NT2/D1 (cell line): Measurements from ENCODE around the gene KRT78.

ENCODE experiments used
- DNase-seq: peaks from one replicate; pipeline ENCODE4 v3.0.0-alpha.2; 2011; ENCODE audit warnings: low read depth, low spot score
- H3K27me3 ChIP-seq: 2 replicates; pipeline ENCODE4 v1.6.0; 2011; ENCODE audit warnings: mild to moderate bottlenecking; ENCODE audit not compliant: insufficient read length, insufficient read depth
- H3K36me3 ChIP-seq: 2 replicates; pipeline ENCODE4 v1.6.1; 2011; ENCODE audit warnings: mild to moderate bottlenecking, low read length, mixed read lengths; ENCODE audit not compliant: insufficient read depth, insufficient read length
- H3K4me1 ChIP-seq: 2 replicates; pipeline ENCODE4 v1.5.1; 2011; ENCODE audit not compliant: insufficient read depth, insufficient read length
- H3K4me3 ChIP-seq: 2 replicates; pipeline ENCODE4 v1.5.1; 2011; ENCODE audit warnings: low read depth; ENCODE audit not compliant: insufficient read length
- H3K9ac ChIP-seq: 2 replicates; pipeline ENCODE4 v1.6.0; 2011; ENCODE audit warnings: low read depth; ENCODE audit not compliant: insufficient read length
- H3K9me3 ChIP-seq: 2 replicates; pipeline ENCODE4 v1.5.1; 2011; ENCODE audit warnings: mild to moderate bottlenecking, low read length; ENCODE audit not compliant: insufficient read depth
- SUZ12 ChIP-seq: IDR thresholded peaks from 2 replicates; pipeline ENCODE4 v1.6.1; 2011; ENCODE audit not compliant: insufficient read length, insufficient read depth; ENCODE audit errors: extremely low read depth
- YY1 ChIP-seq: IDR thresholded peaks from 2 replicates; pipeline ENCODE4 v1.6.1; 2011; ENCODE audit not compliant: insufficient read length, insufficient read depth
- ZNF274 ChIP-seq: IDR thresholded peaks from 2 replicates; pipeline ENCODE4 v1.6.1; 2011; ENCODE audit warnings: mild to moderate bottlenecking, low read depth, low read length

KRT78 gene

DNA sequence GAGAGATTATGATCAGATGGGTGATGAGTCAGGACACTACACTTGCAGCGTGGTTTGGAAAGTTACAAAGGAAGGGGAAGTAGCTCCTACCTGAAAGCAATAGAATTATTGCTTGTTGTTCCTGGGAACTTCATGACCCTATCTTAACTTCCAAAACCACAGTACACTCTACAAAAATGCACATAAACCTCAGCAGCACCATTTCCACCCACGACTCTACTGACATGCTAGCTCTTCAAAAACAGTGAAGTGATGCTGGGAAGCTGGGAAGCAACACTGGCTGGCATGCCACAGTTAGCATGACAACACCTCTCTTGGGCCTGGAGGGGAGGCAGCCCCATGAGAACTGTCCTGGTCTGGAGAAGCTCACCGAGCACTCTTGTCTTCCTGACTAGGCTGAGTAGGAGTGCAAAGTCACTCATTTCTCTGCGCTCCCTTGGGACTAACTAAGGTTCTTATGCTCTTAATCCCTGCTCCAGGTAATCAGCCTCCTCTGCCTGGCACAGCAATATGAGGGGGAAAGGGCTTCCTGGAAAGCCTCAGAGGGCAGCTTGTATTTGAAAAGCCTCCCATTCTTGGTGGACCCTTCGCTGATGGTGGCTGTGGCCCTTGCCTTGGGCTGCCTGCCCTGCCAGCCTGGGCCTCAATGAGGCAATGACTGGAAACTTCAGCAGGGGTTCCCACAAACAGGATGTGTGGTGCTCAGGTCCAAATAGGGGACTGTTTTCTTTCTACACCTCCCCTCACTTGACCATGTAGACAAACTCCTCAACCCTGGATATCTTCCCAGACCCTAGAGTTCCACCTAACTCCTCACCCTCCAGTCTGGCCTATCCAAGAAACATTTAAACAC, 54.1 kb downstream of the KRT78 start:
- Histone ChIP-seq H3K27me3 (no peaks in the 10 kb centered on the region), H3K4me1 (peaks cover 13% of the 10 kb centered on the region), H3K36me3 (no peaks in the 10 kb centered on the region), H3K4me3 (no peak overlapping the region), H3K9me3 (no peaks in the 10 kb centered on the region), H3K9ac (no peak overlapping the region)
- peak; percentile 33 for DNase-seq
- TF ChIP-seq YY1 (no peak), ZNF274 (no peak), SUZ12 (no peak)

DNA sequence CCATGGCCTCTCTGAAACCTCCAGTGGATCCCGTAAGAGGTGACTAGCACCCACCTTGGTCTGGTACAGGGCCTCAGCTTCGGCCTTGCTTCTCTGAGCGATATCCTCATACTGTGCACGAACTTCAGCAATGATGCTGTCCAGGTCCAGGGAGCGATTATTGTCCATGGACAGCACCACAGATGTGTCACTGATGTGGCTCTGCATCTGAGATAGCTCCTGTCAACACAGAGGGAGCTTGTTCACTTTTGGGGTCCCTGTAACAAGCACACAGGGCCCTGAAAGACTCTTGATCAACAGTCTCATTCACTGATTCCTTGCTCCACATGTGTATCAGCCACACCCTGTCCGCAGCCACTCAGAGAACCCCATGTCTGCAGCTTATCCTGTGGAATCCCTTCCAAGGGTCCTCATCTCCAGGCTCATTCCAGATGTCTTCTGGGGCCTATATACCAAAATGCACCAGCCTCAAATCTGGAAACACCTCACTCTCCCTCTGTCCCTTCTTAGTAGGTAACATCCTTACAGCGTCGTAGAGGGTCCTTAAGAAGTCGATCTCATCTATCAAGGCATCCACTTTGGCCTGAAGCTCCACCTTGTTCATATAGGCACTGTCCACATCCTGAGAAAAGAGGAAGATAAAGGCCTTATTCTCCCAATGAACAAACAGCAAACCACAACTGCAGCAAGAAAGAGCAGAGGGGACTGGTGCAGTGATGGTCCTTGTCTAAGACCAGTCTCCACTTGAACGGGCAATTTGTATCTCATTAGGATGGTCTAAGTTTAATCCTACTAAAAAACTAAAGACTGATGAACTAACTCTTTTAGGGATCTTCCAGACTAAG, 56.4 kb downstream of the KRT78 start:
- Histone ChIP-seq H3K9ac (no peak overlapping the region), H3K4me3 (no peak overlapping the region), H3K36me3 (no peaks in the 10 kb centered on the region), H3K4me1 (peaks cover 9% of the 10 kb centered on the region), H3K9me3 (no peaks in the 10 kb centered on the region), H3K27me3 (peaks cover 4% of the 10 kb centered on the region)
- no peak for DNase-seq
- TF ChIP-seq SUZ12, result no peak
- TF ChIP-seq YY1, result no peak
- TF ChIP-seq ZNF274, result no peak

DNA sequence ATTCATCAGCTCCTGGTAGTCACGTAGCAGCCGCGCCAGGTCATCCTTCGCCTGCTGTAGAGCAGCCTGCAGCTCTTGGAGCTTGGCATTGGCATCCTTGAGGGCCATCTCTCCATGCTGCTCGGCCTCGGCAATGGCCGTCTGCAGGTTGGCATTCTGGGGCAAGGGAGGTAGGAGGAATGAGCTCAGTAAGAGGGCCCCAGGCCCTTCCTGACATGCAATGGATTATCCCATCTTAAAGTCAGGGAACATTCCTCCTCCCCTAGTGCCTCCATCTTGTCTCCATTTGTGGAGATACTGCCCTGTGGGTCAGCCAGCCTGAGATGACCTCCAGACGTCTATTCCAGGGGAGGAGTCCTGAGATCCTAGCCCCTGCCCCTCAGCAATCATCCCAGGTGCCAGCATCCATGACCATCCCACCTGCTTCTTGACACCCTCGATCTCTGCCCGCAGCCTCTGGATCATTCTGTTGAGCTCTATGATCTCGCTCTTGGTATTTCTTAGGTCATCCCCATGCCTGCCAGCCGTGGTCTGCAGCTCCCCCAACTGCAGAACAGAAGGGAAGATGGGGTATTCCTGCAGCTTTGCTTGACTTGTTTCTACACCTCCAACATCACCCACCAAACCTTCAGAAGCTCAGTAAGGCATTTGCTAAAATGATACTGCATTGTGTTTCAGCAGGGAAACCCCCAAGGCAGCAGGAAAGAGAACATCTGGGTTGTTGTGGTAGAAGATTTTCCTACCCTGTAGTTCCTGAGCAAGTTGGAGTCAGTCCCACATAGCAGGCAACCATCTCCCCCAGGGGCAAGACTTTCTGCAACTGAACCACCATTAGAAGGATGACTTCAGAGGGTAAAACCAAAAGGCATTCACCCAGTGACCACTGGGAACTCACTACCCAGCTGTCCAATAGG, 57.3 kb downstream of the KRT78 start:
- TF ChIP-seq SUZ12, result no peak
- no peak for TF ChIP-seq YY1
- TF ChIP-seq ZNF274, result no peak
- no peak overlapping the region for H3K4me3 ChIP-seq
- no peak overlapping the region for H3K9ac ChIP-seq
- H3K36me3 ChIP-seq, result no peaks in the 10 kb centered on the region
- H3K9me3 ChIP-seq, result no peaks in the 10 kb centered on the region
- peaks cover 4% of the 10 kb centered on the region for H3K27me3 ChIP-seq
- H3K4me1 ChIP-seq, result peaks cover 9% of the 10 kb centered on the region
- no peak for DNase-seq

DNA sequence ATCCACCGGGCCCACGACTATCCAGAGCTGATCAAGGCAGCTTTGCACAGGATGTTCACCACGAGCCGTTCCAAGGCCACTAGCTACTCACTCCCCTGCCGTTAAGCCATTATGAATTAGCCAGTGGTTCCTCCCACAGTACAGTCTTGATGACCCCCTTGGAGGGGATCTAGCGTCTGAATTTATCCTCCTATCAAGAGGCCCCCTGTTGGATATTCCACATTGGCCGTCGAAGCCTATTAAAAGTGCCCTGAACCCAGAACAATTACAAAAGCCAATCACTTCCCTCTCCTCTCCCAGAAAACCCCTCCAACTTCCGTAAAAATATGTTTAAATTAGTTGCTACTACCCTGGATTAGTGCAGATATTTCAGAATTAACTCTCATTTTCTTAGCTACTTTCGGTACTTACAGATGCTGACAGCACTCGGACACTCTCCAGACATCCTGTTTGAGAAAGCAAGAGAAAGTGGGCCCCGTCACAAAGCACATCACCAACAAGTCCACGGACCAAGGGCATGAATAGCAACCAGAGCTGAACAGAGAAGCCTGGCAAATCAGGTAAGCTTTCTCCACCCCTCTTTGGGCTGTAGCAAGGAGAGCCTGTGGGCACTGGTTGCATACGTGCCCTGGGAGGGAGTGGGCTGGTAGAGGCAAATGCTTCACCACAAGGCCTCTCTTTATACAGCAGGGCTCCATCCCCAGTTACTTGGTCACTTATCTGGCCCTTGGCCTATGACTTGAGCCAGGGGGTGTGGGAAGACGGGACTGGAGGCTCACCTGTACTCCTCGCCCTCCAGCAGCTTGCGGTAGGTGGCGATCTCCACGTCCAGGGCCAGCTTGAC, 58.1 kb downstream of the KRT78 start:
- H3K9me3 ChIP-seq, result no peaks in the 10 kb centered on the region
- H3K27me3 ChIP-seq, result peaks cover 4% of the 10 kb centered on the region
- peaks cover 9% of the 10 kb centered on the region for H3K4me1 ChIP-seq
- no peak overlapping the region for H3K4me3 ChIP-seq
- TF ChIP-seq ZNF274 (no peak), YY1 (no peak), SUZ12 (no peak)
- no peak overlapping the region for H3K9ac ChIP-seq
- H3K36me3 ChIP-seq, result no peaks in the 10 kb centered on the region
- DNase-seq, result no peak

DNA sequence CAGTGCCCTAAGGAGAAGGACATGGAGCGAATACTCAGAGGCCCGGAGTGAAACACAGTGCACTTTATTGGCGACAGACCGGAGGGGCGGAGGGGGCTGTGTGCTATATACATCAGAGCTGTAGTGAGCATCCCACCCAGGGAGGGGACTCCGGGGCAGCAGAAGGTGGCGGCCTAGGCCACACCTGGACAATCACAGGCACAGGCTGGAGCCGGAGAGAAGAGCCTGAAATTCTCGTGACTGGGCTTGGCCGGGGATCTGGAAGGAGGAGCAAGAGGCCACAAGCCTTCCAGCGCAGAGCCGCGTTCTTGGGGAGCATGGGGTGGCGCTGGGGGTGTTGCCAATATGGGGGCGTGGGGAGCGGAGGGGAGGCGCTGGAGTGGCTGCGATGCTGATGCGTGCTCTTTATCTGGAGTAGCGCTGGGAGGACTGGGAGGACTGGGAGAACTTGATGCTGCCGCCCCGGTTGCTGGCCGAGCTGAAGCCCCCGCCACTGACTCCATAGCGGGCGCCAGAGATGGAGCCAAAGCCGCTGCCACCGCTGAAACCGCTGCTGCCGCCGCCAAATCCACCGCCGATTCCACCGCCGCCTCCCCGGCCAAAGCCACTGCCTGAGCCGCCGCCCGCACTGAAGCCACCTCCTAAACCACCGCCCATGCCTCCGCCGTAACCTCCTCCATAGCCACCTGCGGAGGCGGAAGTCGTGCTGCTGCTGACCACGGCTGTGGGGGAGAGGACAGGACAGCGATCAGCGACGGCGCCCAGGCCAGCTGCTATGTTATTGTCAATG, 59.0 kb downstream of the KRT78 start:
- DNase-seq, result no peak
- Histone ChIP-seq H3K9ac (no peak overlapping the region), H3K9me3 (no peaks in the 10 kb centered on the region), H3K36me3 (no peaks in the 10 kb centered on the region), H3K4me1 (peaks cover 6% of the 10 kb centered on the region), H3K27me3 (peaks cover 4% of the 10 kb centered on the region), H3K4me3 (no peak overlapping the region)
- TF ChIP-seq YY1 (no peak), SUZ12 (no peak), ZNF274 (no peak)
